ENCODE results near the gene CACNA1A.

CACNA1A gene

DNA sequence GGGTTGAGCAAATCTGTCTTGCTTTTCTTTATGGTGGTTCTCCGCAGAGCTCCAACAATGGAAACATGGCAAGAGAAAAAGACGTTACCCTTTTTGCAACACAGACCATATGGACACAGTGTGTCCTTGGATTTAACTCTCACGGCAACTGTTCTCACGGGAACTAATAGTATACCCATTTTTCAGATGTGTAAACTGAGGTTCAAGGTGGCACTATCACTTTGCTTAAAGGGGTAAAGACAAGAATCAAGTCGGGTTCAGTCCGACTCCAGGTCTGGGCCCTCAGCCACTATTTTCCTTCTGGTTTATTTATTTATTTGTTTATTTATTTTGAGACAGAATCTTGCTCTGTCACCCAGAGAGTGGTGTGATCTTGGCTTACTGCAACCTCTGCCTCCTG, 176.0 kb downstream of the CACNA1A start:
- H3K36me3 ChIP-seq (ENCODE audit: control insufficient read depth in 1 of 2, insufficient read depth in 2 of 2, low read length in 2 of 2), result no peaks in the 10 kb centered on the region
- H3K27ac ChIP-seq (ENCODE audit: low read depth, low read length), result no peak overlapping the region
- H3K27me3 ChIP-seq (ENCODE audit: control insufficient read depth in 1 of 2, insufficient read depth in 2 of 2, low read length in 2 of 2), result no peaks in the 10 kb centered on the region
- no peak overlapping the region for H3K9ac ChIP-seq (ENCODE audit: low read depth in 1 of 2, low read length in 2 of 2)
- no peak overlapping the region for H3K4me3 ChIP-seq (ENCODE audit: low read depth in 1 of 2, low read length in 2 of 2)
- no peaks in the 10 kb centered on the region for H3K9me3 ChIP-seq (ENCODE audit: control insufficient read depth in 1 of 2, low read length in 2 of 2)
- no peaks in the 10 kb centered on the region for H3K4me1 ChIP-seq (ENCODE audit: control insufficient read depth in 1 of 2, insufficient read depth in 2 of 2, low read length in 2 of 2)

GRCh38 chr19:13329766-13330165, 176.5 kb downstream of the CACNA1A start:
- Histone ChIP-seq H3K27ac (ENCODE audit: low read depth, low read length) (no peak overlapping the region), H3K9ac (ENCODE audit: low read depth in 1 of 2, low read length in 2 of 2) (no peak overlapping the region), H3K9me3 (ENCODE audit: control insufficient read depth in 1 of 2, low read length in 2 of 2) (no peaks in the 10 kb centered on the region), H3K27me3 (ENCODE audit: control insufficient read depth in 1 of 2, insufficient read depth in 2 of 2, low read length in 2 of 2) (no peaks in the 10 kb centered on the region), H3K4me3 (ENCODE audit: low read depth in 1 of 2, low read length in 2 of 2) (no peak overlapping the region), H3K4me1 (ENCODE audit: control insufficient read depth in 1 of 2, insufficient read depth in 2 of 2, low read length in 2 of 2) (no peaks in the 10 kb centered on the region), H3K36me3 (ENCODE audit: control insufficient read depth in 1 of 2, insufficient read depth in 2 of 2, low read length in 2 of 2) (no peaks in the 10 kb centered on the region)

DNA sequence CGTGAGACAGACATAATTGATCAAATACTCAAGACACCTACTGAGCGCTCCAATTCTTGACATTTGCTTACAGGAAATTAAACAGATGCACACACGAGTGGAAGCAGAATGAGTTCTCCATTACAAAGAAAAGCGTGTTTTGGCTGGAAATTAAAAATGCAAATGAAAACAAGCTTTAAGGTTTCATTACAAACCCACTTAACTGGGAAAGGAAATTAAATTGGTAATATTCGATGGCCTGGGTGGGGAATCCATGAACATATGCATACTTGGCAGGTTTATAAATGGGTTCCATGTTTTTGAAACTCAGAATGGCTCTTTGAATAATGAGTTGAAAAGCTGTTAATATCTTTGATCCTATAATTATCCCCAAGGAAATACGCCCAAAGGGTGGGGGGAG, 178.0 kb downstream of the CACNA1A start:
- H3K4me3 ChIP-seq (ENCODE audit: low read depth in 1 of 2, low read length in 2 of 2), result no peak overlapping the region
- no peak overlapping the region for H3K9ac ChIP-seq (ENCODE audit: low read depth in 1 of 2, low read length in 2 of 2)
- H3K4me1 ChIP-seq (ENCODE audit: control insufficient read depth in 1 of 2, insufficient read depth in 2 of 2, low read length in 2 of 2), result no peaks in the 10 kb centered on the region
- no peak overlapping the region for H3K27ac ChIP-seq (ENCODE audit: low read depth, low read length)
- no peaks in the 10 kb centered on the region for H3K27me3 ChIP-seq (ENCODE audit: control insufficient read depth in 1 of 2, insufficient read depth in 2 of 2, low read length in 2 of 2)
- no peaks in the 10 kb centered on the region for H3K9me3 ChIP-seq (ENCODE audit: control insufficient read depth in 1 of 2, low read length in 2 of 2)
- H3K36me3 ChIP-seq (ENCODE audit: control insufficient read depth in 1 of 2, insufficient read depth in 2 of 2, low read length in 2 of 2), result no peaks in the 10 kb centered on the region

DNA sequence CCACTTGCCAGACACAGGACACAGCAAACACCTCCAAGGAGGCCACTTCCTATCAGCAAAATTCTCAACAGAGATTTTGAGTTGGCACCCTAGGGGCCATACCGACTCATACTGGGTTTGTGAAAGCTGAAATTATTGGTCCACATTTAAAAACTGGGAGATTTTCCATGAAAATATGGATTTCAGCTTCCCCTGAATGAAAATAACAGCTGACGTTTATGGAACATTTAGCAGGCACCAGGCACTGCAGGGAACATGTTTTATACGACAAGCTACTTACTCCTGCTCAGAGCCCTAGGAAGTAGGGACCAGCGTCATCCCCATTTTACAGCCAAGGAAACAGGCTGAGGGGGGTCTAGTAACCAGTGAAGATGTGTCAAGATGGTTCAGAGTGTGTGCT, 186.8 kb downstream of the CACNA1A start:
- no peak overlapping the region for H3K9ac ChIP-seq (ENCODE audit: low read depth in 1 of 2, low read length in 2 of 2)
- H3K36me3 ChIP-seq (ENCODE audit: control insufficient read depth in 1 of 2, insufficient read depth in 2 of 2, low read length in 2 of 2), result no peaks in the 10 kb centered on the region
- no peak overlapping the region for H3K4me3 ChIP-seq (ENCODE audit: low read depth in 1 of 2, low read length in 2 of 2)
- H3K9me3 ChIP-seq (ENCODE audit: control insufficient read depth in 1 of 2, low read length in 2 of 2), result peaks cover 0 to 4% of the 10 kb centered on the region in 2 donors
- H3K27ac ChIP-seq (ENCODE audit: low read depth, low read length), result no peak overlapping the region
- H3K27me3 ChIP-seq (ENCODE audit: control insufficient read depth in 1 of 2, insufficient read depth in 2 of 2, low read length in 2 of 2), result no peaks in the 10 kb centered on the region
- no peaks in the 10 kb centered on the region for H3K4me1 ChIP-seq (ENCODE audit: control insufficient read depth in 1 of 2, insufficient read depth in 2 of 2, low read length in 2 of 2)

DNA sequence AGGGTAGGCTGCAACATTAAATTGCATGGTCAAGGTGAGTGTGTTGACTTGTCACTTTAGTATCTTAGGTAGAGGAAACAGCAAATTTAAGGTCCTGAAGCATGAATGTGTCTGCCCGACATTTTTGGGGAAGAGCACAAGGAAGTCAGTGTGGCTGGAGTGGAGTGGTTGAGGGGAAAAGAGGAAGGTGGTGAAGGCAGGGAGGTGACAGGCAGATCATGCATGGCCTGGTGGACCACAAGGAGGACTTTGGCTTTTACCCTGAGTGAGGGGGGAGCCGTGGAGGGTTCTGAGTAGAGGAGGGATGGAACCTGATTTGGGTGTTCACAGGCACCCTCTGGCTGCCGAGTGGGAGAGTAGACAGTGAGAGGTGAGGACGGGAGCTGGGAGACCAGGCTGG, 188.1 kb downstream of the CACNA1A start:
- H3K27me3 ChIP-seq (ENCODE audit: control insufficient read depth in 1 of 2, insufficient read depth in 2 of 2, low read length in 2 of 2), result no peaks in the 10 kb centered on the region
- H3K4me1 ChIP-seq (ENCODE audit: control insufficient read depth in 1 of 2, insufficient read depth in 2 of 2, low read length in 2 of 2), result no peaks in the 10 kb centered on the region
- no peak overlapping the region for H3K4me3 ChIP-seq (ENCODE audit: low read depth in 1 of 2, low read length in 2 of 2)
- no peak overlapping the region for H3K27ac ChIP-seq (ENCODE audit: low read depth, low read length)
- H3K36me3 ChIP-seq (ENCODE audit: control insufficient read depth in 1 of 2, insufficient read depth in 2 of 2, low read length in 2 of 2), result no peaks in the 10 kb centered on the region
- H3K9me3 ChIP-seq (ENCODE audit: control insufficient read depth in 1 of 2, low read length in 2 of 2), result peaks cover 0 to 4% of the 10 kb centered on the region in 2 donors
- no peak overlapping the region for H3K9ac ChIP-seq (ENCODE audit: low read depth in 1 of 2, low read length in 2 of 2)

- H3K4me3 ChIP-seq (ENCODE audit: low read depth in 1 of 2, low read length in 2 of 2), result no peak overlapping the region
- H3K27ac ChIP-seq (ENCODE audit: low read depth, low read length), result no peak overlapping the region
- H3K9me3 ChIP-seq (ENCODE audit: control insufficient read depth in 1 of 2, low read length in 2 of 2), result no peaks in the 10 kb centered on the region
- no peaks in the 10 kb centered on the region for H3K36me3 ChIP-seq (ENCODE audit: control insufficient read depth in 1 of 2, insufficient read depth in 2 of 2, low read length in 2 of 2)
- no peaks in the 10 kb centered on the region for H3K27me3 ChIP-seq (ENCODE audit: control insufficient read depth in 1 of 2, insufficient read depth in 2 of 2, low read length in 2 of 2)
- H3K9ac ChIP-seq (ENCODE audit: low read depth in 1 of 2, low read length in 2 of 2), result no peak overlapping the region
- no peaks in the 10 kb centered on the region for H3K4me1 ChIP-seq (ENCODE audit: control insufficient read depth in 1 of 2, insufficient read depth in 2 of 2, low read length in 2 of 2)
Measured at GRCh38 chr19:13315495-13315894, 190.8 kb downstream of the CACNA1A start.

GRCh38 chr19:13314761-13315160, 191.5 kb downstream of the CACNA1A start:
- Histone ChIP-seq H3K36me3 (ENCODE audit: control insufficient read depth in 1 of 2, insufficient read depth in 2 of 2, low read length in 2 of 2) (no peaks in the 10 kb centered on the region), H3K27me3 (ENCODE audit: control insufficient read depth in 1 of 2, insufficient read depth in 2 of 2, low read length in 2 of 2) (no peaks in the 10 kb centered on the region), H3K4me1 (ENCODE audit: control insufficient read depth in 1 of 2, insufficient read depth in 2 of 2, low read length in 2 of 2) (no peaks in the 10 kb centered on the region), H3K9me3 (ENCODE audit: control insufficient read depth in 1 of 2, low read length in 2 of 2) (no peaks in the 10 kb centered on the region), H3K9ac (ENCODE audit: low read depth in 1 of 2, low read length in 2 of 2) (no peak overlapping the region), H3K27ac (ENCODE audit: low read depth, low read length) (no peak overlapping the region), H3K4me3 (ENCODE audit: low read depth in 1 of 2, low read length in 2 of 2) (no peak overlapping the region)

GRCh38 chr19:13313875-13314274, 192.4 kb downstream of the CACNA1A start:
- H3K9me3 ChIP-seq (ENCODE audit: control insufficient read depth in 1 of 2, low read length in 2 of 2), result no peaks in the 10 kb centered on the region
- no peaks in the 10 kb centered on the region for H3K27me3 ChIP-seq (ENCODE audit: control insufficient read depth in 1 of 2, insufficient read depth in 2 of 2, low read length in 2 of 2)
- no peak overlapping the region for H3K4me3 ChIP-seq (ENCODE audit: low read depth in 1 of 2, low read length in 2 of 2)
- H3K4me1 ChIP-seq (ENCODE audit: control insufficient read depth in 1 of 2, insufficient read depth in 2 of 2, low read length in 2 of 2), result no peaks in the 10 kb centered on the region
- H3K27ac ChIP-seq (ENCODE audit: low read depth, low read length), result no peak overlapping the region
- H3K36me3 ChIP-seq (ENCODE audit: control insufficient read depth in 1 of 2, insufficient read depth in 2 of 2, low read length in 2 of 2), result no peaks in the 10 kb centered on the region
- H3K9ac ChIP-seq (ENCODE audit: low read depth in 1 of 2, low read length in 2 of 2), result no peak overlapping the region

- Histone ChIP-seq H3K27me3 (ENCODE audit: control insufficient read depth in 1 of 2, insufficient read depth in 2 of 2, low read length in 2 of 2) (no peaks in the 10 kb centered on the region), H3K9ac (ENCODE audit: low read depth in 1 of 2, low read length in 2 of 2) (no peak overlapping the region), H3K9me3 (ENCODE audit: control insufficient read depth in 1 of 2, low read length in 2 of 2) (no peaks in the 10 kb centered on the region), H3K4me3 (ENCODE audit: low read depth in 1 of 2, low read length in 2 of 2) (no peak overlapping the region), H3K4me1 (ENCODE audit: control insufficient read depth in 1 of 2, insufficient read depth in 2 of 2, low read length in 2 of 2) (no peaks in the 10 kb centered on the region), H3K27ac (ENCODE audit: low read depth, low read length) (no peak overlapping the region), H3K36me3 (ENCODE audit: control insufficient read depth in 1 of 2, insufficient read depth in 2 of 2, low read length in 2 of 2) (no peaks in the 10 kb centered on the region)
Measured at GRCh38 chr19:13309864-13310263, 196.4 kb downstream of the CACNA1A start.

- H3K27me3 ChIP-seq (ENCODE audit: control insufficient read depth in 1 of 2, insufficient read depth in 2 of 2, low read length in 2 of 2), result peaks cover 11 to 19% of the 10 kb centered on the region in 2 donors
- no peaks in the 10 kb centered on the region for H3K36me3 ChIP-seq (ENCODE audit: control insufficient read depth in 1 of 2, insufficient read depth in 2 of 2, low read length in 2 of 2)
- H3K9ac ChIP-seq (ENCODE audit: low read depth in 1 of 2, low read length in 2 of 2), result no peak overlapping the region
- no peak overlapping the region for H3K4me3 ChIP-seq (ENCODE audit: low read depth in 1 of 2, low read length in 2 of 2)
- no peaks in the 10 kb centered on the region for H3K9me3 ChIP-seq (ENCODE audit: control insufficient read depth in 1 of 2, low read length in 2 of 2)
- H3K27ac ChIP-seq (ENCODE audit: low read depth, low read length), result no peak overlapping the region
- no peaks in the 10 kb centered on the region for H3K4me1 ChIP-seq (ENCODE audit: control insufficient read depth in 1 of 2, insufficient read depth in 2 of 2, low read length in 2 of 2)
Measured at GRCh38 chr19:13303381-13304129, 202.7 kb downstream of the CACNA1A start.

Measured in duodenal mucosa (tissue), 2 donors.